OCI-LY1 (cell line): ENCODE measurements around the gene KLHL15.

ENCODE experiments used
- EZH2 ChIP-seq: fragments of 200-600 bp; sonication (generic), shearing (Covaris generic); IDR thresholded peaks from 2 replicates; pipeline ENCODE4 v1.8.0; 2017; ENCODE audit warnings: borderline replicate concordance, mixed run types, mild to moderate bottlenecking, antibody characterized with exemption, low read length, moderate library complexity, mixed read lengths
- TF ChIP-seq, protein P1 (sequence below): fragments of 200-600 bp; sonication (generic), shearing (Covaris generic); IDR thresholded peaks from 2 replicates; pipeline ENCODE4 v1.5.1; 2017; ENCODE audit warnings: mild to moderate bottlenecking, antibody characterized with exemption, low read length, moderate library complexity, mixed read lengths

DNA sequence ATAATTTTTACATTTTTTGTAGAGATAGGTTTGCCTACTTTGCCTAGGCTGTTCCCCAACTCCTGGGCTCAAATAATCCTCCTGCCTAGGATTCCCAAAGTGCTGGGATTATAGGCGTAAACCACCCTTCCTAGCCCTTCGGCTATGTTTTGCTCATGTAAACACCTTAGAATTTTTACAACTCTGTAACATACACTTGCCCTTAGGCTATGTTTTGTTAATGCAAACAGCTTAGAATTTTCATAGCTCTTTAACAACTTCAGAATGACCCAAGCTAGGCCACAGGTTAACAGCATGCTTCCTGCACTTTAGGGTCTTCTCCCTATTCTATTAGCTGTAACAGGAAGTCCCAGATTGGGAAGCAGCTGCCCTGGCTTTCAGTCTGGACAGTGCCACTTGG, 24.2 kb downstream of the KLHL15 start:
- TF ChIP-seq, protein P1, sequence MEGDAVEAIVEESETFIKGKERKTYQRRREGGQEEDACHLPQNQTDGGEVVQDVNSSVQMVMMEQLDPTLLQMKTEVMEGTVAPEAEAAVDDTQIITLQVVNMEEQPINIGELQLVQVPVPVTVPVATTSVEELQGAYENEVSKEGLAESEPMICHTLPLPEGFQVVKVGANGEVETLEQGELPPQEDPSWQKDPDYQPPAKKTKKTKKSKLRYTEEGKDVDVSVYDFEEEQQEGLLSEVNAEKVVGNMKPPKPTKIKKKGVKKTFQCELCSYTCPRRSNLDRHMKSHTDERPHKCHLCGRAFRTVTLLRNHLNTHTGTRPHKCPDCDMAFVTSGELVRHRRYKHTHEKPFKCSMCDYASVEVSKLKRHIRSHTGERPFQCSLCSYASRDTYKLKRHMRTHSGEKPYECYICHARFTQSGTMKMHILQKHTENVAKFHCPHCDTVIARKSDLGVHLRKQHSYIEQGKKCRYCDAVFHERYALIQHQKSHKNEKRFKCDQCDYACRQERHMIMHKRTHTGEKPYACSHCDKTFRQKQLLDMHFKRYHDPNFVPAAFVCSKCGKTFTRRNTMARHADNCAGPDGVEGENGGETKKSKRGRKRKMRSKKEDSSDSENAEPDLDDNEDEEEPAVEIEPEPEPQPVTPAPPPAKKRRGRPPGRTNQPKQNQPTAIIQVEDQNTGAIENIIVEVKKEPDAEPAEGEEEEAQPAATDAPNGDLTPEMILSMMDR: no peak
- TF ChIP-seq EZH2: no peak
